SW 1271 (cell line): ENCODE data around the gene PERM1.
"Not testable (repeated sequence)": the region's sequence is repeated elsewhere in the genome, so short reads cannot be mapped to it uniquely, and the experiment has no call there.

Source experiments
- DNase-seq, 2 experiments: peaks; one replicate each; lab custom pipeline; 2025; lab: John Stamatoyannopoulos, UW

PERM1 gene

DNA sequence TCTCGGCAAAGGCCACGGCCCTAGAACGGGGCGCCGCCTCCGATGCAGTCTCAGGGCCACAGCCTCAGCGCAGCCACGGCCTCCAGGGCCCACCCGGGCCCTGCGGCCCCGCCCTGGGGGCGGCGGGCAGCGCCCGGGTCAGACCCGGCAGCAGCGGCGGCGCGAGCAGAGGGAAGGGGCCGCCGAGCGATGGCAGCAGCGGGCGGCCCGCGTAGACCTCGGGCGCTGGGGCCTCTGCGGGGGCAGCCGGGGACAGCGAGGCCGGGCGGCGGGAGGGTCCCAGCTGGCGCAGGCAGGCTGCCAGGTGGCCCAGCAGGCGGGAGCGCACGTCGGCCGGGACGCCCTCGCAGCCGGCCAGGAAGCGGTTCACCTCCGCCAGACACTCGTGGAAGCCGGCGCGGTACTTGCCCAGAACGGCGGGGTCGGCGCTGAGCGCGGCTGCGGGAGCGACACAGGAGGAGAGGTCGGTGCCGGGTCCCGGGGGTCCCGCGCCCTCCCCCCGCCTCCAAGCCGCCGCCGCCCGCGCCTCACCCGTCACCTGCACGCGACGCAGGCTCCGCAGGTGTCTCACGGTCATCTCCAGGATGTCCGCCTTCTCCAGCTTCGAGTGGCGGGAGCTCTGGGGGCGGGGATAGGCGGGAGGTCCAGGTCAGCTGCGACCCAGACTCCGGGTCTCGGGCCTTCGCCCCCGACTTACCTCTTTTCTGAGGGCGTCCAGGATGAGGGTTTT, 17.3 kb upstream of the PERM1 start:
- DNase-seq = peak in 1 of 2 experiments; percentile 37

DNA sequence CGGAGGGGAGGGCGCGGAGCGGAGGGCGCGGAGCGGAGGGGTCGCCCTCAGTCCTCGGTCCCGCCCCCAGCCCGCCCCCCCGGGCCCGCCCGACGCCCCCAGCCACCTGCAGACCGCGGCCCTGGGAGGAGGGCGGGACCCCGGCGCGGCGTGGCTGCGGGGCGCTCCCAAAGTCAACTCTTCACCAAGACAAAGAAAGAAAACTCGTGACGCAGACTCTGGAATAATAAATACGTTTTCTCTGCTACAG, 16.8 kb upstream of the PERM1 start:
- DNase-seq = no peak

GRCh38 chr1:997993-998744, 16.3 kb upstream of the PERM1 start:
- no peak for DNase-seq

DNA sequence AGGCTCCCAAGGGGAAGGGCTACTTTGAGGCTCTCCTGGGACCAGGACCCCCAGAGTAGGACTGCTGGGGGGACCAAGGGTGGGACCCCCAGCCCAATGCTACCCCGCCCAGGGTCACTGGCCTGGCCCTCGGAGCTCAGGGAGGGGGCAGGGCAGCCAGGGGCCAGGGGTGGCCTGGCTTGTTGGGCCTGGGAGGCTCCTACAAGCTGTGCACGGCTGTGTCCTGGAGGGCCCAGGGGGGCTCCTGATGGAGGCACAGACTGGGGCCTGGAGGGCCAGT, 15.8 kb upstream of the PERM1 start:
- no peak for DNase-seq

GRCh38 chr1:996851-997712, 15.2 kb upstream of the PERM1 start:
- no peak for DNase-seq

GRCh38 chr1:995665-996633, 14.1 kb upstream of the PERM1 start:
- no peak for DNase-seq

DNA sequence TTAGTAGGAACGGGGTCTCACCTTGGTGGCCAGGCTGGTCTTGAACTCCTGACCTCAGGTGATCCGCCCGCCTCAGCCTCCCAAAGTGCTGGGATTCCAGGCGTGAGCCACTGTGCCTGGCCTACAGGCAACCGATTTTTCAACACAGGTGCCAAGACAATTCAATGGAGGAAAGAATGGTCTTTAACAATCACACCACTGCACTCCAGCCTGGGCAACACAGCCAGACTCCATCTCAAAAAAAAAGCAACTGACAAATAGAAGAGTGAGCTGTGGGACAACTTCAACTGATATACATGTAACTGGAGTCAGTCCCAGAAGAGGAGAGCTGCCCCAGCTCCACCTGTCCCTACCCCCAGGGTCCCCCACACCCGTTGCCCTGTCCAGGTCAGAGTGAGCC, 12.7 kb upstream of the PERM1 start:
- not testable (repeated sequence) for DNase-seq

GRCh38 chr1:993379-993995, 11.6 kb upstream of the PERM1 start:
- DNase-seq = no peak

GRCh38 chr1:992362-992761, 10.5 kb upstream of the PERM1 start:
- no peak for DNase-seq

- DNase-seq = no peak
Measured at GRCh38 chr1:991895-992294, 10.0 kb upstream of the PERM1 start.

GRCh38 chr1:991275-991674, 9.4 kb upstream of the PERM1 start:
- DNase-seq = not testable (repeated sequence)

DNA sequence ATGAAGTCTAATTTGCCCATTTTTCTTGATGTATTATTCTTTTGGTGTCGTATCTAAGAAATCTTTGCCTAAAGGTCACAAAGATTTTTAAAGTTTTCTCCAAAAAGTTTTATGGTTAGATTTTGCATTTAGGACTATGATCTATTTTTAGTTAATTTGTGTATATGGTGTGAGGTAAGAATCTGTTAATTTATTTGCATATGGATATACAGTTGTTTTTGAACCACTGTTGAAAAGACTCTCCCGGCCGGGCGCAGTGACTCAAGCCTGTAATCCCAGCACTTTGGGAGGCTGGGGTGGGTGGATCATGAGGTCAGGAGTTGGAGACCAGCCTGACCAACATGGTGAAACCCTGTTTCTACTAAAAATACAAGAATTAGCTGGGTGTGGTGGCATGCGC, 6.2 kb upstream of the PERM1 start:
- not testable (repeated sequence) for DNase-seq

GRCh38 chr1:985126-985525, 3.2 kb upstream of the PERM1 start:
- DNase-seq = no peak

DNA sequence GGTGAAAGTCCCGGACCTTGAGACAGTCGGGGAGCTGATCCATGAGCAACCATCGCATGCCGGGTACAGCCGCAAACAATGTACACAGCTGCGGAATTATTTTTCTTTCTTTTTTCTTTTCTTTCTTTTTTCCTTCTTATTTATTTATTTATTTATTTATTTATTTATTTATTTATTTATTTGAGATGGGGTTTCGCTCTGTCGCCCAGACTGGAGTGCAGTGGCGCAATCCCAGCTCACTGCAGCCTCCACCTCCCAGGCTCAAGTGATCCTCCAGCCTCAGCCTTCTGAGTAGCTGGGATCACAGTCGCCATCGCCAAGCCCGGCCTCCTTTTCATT, 2.6 kb upstream of the PERM1 start:
- DNase-seq = no peak

DNA sequence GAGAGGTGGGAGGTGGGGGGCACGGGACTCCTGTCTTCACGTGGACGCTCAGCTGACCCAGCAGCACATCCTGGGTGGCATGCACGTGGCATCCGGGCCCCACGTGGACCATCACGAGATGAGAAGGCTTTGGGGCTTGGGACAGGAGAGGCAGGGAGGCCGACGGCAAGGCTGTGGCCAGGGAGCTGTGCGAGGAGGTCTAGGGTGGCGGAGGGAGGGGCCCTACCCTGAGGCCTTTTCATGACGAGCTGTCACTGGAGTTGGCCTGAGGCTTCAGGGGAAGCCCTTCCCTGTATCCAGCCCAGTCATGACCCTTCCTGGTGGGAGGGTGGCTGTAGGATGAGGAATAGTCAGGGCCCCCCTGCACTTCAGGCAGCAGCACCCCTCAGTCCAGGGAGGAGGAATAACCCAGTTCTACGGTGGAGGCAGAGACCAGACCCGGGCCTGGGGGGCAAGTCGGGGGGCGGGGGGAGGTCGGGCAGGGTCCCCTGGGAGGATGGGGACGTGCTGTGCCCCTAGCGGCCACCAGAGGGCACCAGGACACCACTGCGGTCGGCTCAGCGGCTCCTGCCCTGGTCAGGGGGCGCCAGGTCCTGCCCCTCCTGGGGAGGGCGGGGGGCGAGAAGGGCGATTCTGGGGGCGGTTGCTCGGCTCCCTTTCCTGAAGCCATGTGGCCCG, 2.0 kb upstream of the PERM1 start:
- DNase-seq = peak in 1 of 2 experiments; percentile 9

GRCh38 chr1:982765-983436, 1.0 kb upstream of the PERM1 start:
- no peak for DNase-seq

- no peak for DNase-seq
Measured at GRCh38 chr1:981491-981954, 370 bp downstream of the PERM1 start.

GRCh38 chr1:980602-981395, 1.1 kb downstream of the PERM1 start:
- DNase-seq = no peak

- DNase-seq = no peak
Measured at GRCh38 chr1:980137-980571, 1.7 kb downstream of the PERM1 start.

- DNase-seq = no peak
Measured at GRCh38 chr1:979744-980072, 2.2 kb downstream of the PERM1 start.
